Measurements from ENCODE around the gene SFXN1. TPM values are rescaled to one million over a fixed set of nuclear protein-coding genes. Genes with fewer than 3 reads are reported as not detected.

SFXN1 gene
- total and polyA plus RNA-seq, 2 of the 4 experiments (the other 2 are of a cell fraction) = 131 to 410 TPM

DNA sequence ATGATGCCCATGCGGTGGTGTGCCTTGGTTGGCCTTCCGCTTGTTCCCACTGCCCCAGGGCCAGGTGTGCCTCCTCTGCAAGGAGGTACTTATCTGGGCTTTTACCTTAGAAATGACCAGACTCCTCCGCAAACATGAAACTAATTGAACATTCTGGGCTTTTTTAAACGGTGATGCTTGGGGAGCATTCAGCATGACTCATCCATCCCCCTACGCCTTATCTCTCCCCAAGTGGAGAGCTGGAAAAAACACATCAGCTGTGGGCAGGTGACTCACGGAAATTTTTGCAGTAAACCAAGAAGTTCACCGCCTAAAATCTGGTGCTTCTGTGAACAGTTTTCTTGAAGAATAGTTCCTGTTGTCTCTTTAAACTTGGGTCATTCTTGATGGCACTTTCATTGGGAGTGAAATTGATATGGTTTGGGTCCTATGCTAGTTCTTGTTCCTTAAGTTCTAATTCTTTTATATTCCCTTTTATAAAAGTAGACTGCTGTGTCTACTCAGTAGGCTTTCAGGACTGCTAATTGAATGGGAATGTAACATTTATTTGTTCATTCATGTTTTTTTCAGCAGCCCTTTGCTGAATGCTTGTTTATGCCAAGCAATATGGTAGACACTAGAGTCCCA lies 39.6 kb downstream of the SFXN1 start (continued):
- TF ChIP-seq MAFK (IDR thresholded peaks at IDR 0.05; ENCODE audit: low read depth, low read length) (no peak), CEBPB (IDR thresholded peaks at IDR 0.05; ENCODE audit: low read depth, low read length) (no peak), NFE2L2 (IDR thresholded peaks at IDR 0.05; ENCODE audit: low read depth, low read length) (no peak), POLR2A (IDR thresholded peaks at IDR 0.05; ENCODE audit: low read depth, low read length) (no peak)
- TF ChIP-seq, protein P1, sequence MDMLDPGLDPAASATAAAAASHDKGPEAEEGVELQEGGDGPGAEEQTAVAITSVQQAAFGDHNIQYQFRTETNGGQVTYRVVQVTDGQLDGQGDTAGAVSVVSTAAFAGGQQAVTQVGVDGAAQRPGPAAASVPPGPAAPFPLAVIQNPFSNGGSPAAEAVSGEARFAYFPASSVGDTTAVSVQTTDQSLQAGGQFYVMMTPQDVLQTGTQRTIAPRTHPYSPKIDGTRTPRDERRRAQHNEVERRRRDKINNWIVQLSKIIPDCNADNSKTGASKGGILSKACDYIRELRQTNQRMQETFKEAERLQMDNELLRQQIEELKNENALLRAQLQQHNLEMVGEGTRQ (IDR thresholded peaks at IDR 0.05; ENCODE audit: low read depth, low read length) = no peak

GRCh38 chr5:175519006-175519405 lies 40.6 kb downstream of the SFXN1 start:
- no peak overlapping the region for H4K91ac ChIP-seq (ENCODE audit: insufficient read depth, low read depth, low read length)
- no peak overlapping the region for H3K14ac ChIP-seq (replicated peaks; ENCODE audit: low read depth, low read length)
- peaks cover 6 to 16% of the 10 kb centered on the region in 2 experiments; a peak in 2 of 4 replicates for H3K79me1 ChIP-seq (ENCODE audit: low read depth in 1 of 2, low read length in 2 of 2)
- no peak overlapping the region for H3K4ac ChIP-seq (ENCODE audit: low read depth, low read length)
- H3K36me3 ChIP-seq (ENCODE audit: control insufficient read depth, insufficient read depth, low read length) = peaks cover 48% of the 10 kb centered on the region
- ChIA-PET CTCF (no interaction called here), POLR2A (ENCODE audit: unreplicated experiment) (no interaction called here)
- no peaks in the 10 kb centered on the region for H3K9me3 ChIP-seq (ENCODE audit: control insufficient read depth, insufficient read depth, low read length)
- H3K27ac ChIP-seq (ENCODE audit: insufficient read depth, low read length) = no peak overlapping the region
- H3K27me3 ChIP-seq (ENCODE audit: control insufficient read depth, insufficient read depth, low read length) = no peaks in the 10 kb centered on the region
- peaks cover 11% of the 10 kb centered on the region; the same call in 1 of the 2 replicates for H3K9me1 ChIP-seq (ENCODE audit: insufficient read depth, low read length)
- no peak overlapping the region for H2AFZ ChIP-seq (replicated peaks; ENCODE audit: low read length, poor library complexity)
- H2AK5ac ChIP-seq (ENCODE audit: low read depth, low read length) = no peak overlapping the region
- no peaks in the 10 kb centered on the region; the same call in 1 of the 2 replicates for H4K20me1 ChIP-seq (ENCODE audit: insufficient read depth, low read length)
- WGBS, 2 experiments (ENCODE audit: extremely low coverage in 2 of 2, insufficient read length in 1 of 2) = no CpG with 5 or more reads among the region's 2 CpGs
- no peak overlapping the region for H2BK15ac ChIP-seq (ENCODE audit: low read depth, low read length)
- DNase-seq (no peak), ATAC-seq (ENCODE audit: low read depth) (no peak)
- H3K4me2 ChIP-seq (ENCODE audit: low read depth, low read length) = no peak overlapping the region
- no peak overlapping the region for H4K5ac ChIP-seq (ENCODE audit: low read depth, low read length)
- BruUV-seq (replicated peaks) = no TSS peak
- H3K4me1 ChIP-seq (ENCODE audit: control insufficient read depth, insufficient read depth, low read length) = peaks cover 2% of the 10 kb centered on the region
- H3K9ac ChIP-seq (ENCODE audit: low read depth, low read length) = no peak overlapping the region
- intact Hi-C loops (cut with micrococcal nuclease) (no loop called here), in situ Hi-C loops (cut with MboI; ENCODE audit: low sequenced_read_pairs) (no loop called here), dilution Hi-C loops (cut with HindIII; ENCODE audit: low sequenced_read_pairs, unreplicated experiment) (no loop called here)
- no peak overlapping the region for H2BK120ac ChIP-seq (ENCODE audit: low read depth, low read length)
- H2AK9ac ChIP-seq (replicated peaks; ENCODE audit: low read depth, low read length, poor library complexity) = no peak overlapping the region
- no peak overlapping the region for H3K18ac ChIP-seq (ENCODE audit: low read depth, low read length)
- H3K4me3 ChIP-seq (ENCODE audit: insufficient read depth, low read depth, low read length) = no peak overlapping the region
- no peak overlapping the region for H2BK20ac ChIP-seq (ENCODE audit: low read depth, low read length)
- no peak overlapping the region for H3K23ac ChIP-seq (ENCODE audit: low read depth, low read length)
- H2BK5ac ChIP-seq (ENCODE audit: low read depth, low read length, poor library complexity, severe bottlenecking) = no peak overlapping the region
- H4K8ac ChIP-seq (ENCODE audit: low read depth in 2 of 2, low read length in 2 of 2) = no peak overlapping the region
- H3K56ac ChIP-seq (ENCODE audit: extremely low read depth, insufficient read depth, low read length) = no peak overlapping the region
- TF ChIP-seq RAD21 (IDR thresholded peaks at IDR 0.05; ENCODE audit: low read length) (no peak), BHLHE40 (IDR thresholded peaks at IDR 0.05; ENCODE audit: low read depth, low read length) (no peak), POLR2A (IDR thresholded peaks at IDR 0.05; ENCODE audit: low read depth, low read length) (no peak), CHD1 (IDR thresholded peaks at IDR 0.05; ENCODE audit: low read depth, low read length) (no peak), MXI1 (IDR thresholded peaks at IDR 0.05; ENCODE audit: borderline replicate concordance, low read depth, low read length) (no peak), RCOR1 (IDR thresholded peaks at IDR 0.05; ENCODE audit: insufficient replicate concordance, low read length) (no peak), ELK1 (IDR thresholded peaks at IDR 0.05; ENCODE audit: borderline replicate concordance, low read depth, low read length) (no peak)
- TF ChIP-seq, protein P2, sequence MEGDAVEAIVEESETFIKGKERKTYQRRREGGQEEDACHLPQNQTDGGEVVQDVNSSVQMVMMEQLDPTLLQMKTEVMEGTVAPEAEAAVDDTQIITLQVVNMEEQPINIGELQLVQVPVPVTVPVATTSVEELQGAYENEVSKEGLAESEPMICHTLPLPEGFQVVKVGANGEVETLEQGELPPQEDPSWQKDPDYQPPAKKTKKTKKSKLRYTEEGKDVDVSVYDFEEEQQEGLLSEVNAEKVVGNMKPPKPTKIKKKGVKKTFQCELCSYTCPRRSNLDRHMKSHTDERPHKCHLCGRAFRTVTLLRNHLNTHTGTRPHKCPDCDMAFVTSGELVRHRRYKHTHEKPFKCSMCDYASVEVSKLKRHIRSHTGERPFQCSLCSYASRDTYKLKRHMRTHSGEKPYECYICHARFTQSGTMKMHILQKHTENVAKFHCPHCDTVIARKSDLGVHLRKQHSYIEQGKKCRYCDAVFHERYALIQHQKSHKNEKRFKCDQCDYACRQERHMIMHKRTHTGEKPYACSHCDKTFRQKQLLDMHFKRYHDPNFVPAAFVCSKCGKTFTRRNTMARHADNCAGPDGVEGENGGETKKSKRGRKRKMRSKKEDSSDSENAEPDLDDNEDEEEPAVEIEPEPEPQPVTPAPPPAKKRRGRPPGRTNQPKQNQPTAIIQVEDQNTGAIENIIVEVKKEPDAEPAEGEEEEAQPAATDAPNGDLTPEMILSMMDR (conservative IDR thresholded peaks at IDR 0.05; ENCODE audit: low read depth, low read length) = no peak
- TF ChIP-seq, protein P1 (IDR thresholded peaks at IDR 0.05; ENCODE audit: low read depth, low read length) = no peak
